Measurements from ENCODE around the gene AQP12B.

AQP12B gene

GRCh38 chr2:240722796-240723735 lies 40.4 kb upstream of the AQP12B start:
- DNase-seq (ENCODE audit: low read depth), result no peak
- TF ChIP-seq CTCF (IDR thresholded peaks at IDR 0.05; ENCODE audit: low read depth, low read length, missing control alignments), result no peak
- H3K4me3 ChIP-seq (ENCODE audit: low read depth, low read length), result no peak overlapping the region

- DNase-seq (ENCODE audit: low read depth), result no peak
- TF ChIP-seq CTCF (IDR thresholded peaks at IDR 0.05; ENCODE audit: low read depth, low read length, missing control alignments), result no peak
- H3K4me3 ChIP-seq (ENCODE audit: low read depth, low read length), result no peak overlapping the region
Measured at GRCh38 chr2:240722376-240722775, 39.7 kb upstream of the AQP12B start.

GRCh38 chr2:240721596-240722180 lies 39.0 kb upstream of the AQP12B start:
- no peak for DNase-seq (ENCODE audit: low read depth)
- no peak overlapping the region for H3K4me3 ChIP-seq (ENCODE audit: low read depth, low read length)
- TF ChIP-seq CTCF (IDR thresholded peaks at IDR 0.05; ENCODE audit: low read depth, low read length, missing control alignments), result no peak

GRCh38 chr2:240720686-240721595 lies 38.3 kb upstream of the AQP12B start:
- no peak for TF ChIP-seq CTCF (IDR thresholded peaks at IDR 0.05; ENCODE audit: low read depth, low read length, missing control alignments)
- no peak for DNase-seq (ENCODE audit: low read depth)
- H3K4me3 ChIP-seq (ENCODE audit: low read depth, low read length), result no peak overlapping the region

- H3K4me3 ChIP-seq (ENCODE audit: low read depth, low read length), result no peak overlapping the region
- DNase-seq (ENCODE audit: low read depth), result no peak
- TF ChIP-seq CTCF (IDR thresholded peaks at IDR 0.05; ENCODE audit: low read depth, low read length, missing control alignments), result no peak
Measured at GRCh38 chr2:240719676-240720545, 37.2 kb upstream of the AQP12B start.

- no peak for DNase-seq (ENCODE audit: low read depth)
- no peak for TF ChIP-seq CTCF (IDR thresholded peaks at IDR 0.05; ENCODE audit: low read depth, low read length, missing control alignments)
- no peak overlapping the region for H3K4me3 ChIP-seq (ENCODE audit: low read depth, low read length)
Measured at GRCh38 chr2:240718896-240719490, 36.3 kb upstream of the AQP12B start.

Measured in GM12864 (cell line).